ENCODE data around the gene ATCAY. TPM values are rescaled to one million over a fixed set of nuclear protein-coding genes. Genes with fewer than 3 reads are reported as not detected.

The ATCAY gene
- total and polyA plus RNA-seq, 3 donors from 2014 or later, result 0.32 to 4.8 (median 1.7) TPM

DNA sequence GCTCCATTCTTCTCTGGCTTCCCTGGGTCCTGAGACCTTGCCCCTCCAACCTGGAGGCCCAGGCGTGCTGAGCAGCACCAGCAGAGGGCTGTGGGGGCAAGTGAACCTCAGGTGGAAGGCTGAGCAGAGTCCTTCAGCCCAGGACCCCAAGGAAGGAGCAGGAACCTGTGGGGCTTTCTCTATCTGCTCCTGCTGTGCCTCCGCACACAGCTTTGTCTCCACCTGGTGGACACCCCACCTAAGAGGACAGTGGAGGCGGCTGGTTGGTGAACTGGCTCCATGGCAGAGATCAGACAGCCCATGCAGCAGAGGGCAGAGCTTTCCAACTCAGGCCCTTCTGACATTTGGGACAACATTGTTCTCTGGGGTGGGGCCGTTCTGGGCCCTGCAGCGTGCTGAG is 31.4 kb upstream of the ATCAY start:
- 61 to 79% methylated on average over 3 to 5 of the region's 5 CpGs for WGBS, 2 donors
- Histone ChIP-seq H3K36me3 (ENCODE audit: low read depth, missing control alignments) (no peaks in the 10 kb centered on the region), H3K4me3 (no peak overlapping the region), H3K9me3 (no peaks in the 10 kb centered on the region), H3K27me3 (no peaks in the 10 kb centered on the region), H3K4me1 (no peaks in the 10 kb centered on the region), H3K27ac (no peak overlapping the region)
- TF ChIP-seq, protein P1, sequence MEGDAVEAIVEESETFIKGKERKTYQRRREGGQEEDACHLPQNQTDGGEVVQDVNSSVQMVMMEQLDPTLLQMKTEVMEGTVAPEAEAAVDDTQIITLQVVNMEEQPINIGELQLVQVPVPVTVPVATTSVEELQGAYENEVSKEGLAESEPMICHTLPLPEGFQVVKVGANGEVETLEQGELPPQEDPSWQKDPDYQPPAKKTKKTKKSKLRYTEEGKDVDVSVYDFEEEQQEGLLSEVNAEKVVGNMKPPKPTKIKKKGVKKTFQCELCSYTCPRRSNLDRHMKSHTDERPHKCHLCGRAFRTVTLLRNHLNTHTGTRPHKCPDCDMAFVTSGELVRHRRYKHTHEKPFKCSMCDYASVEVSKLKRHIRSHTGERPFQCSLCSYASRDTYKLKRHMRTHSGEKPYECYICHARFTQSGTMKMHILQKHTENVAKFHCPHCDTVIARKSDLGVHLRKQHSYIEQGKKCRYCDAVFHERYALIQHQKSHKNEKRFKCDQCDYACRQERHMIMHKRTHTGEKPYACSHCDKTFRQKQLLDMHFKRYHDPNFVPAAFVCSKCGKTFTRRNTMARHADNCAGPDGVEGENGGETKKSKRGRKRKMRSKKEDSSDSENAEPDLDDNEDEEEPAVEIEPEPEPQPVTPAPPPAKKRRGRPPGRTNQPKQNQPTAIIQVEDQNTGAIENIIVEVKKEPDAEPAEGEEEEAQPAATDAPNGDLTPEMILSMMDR (IDR thresholded peaks at IDR 0.05), result no peak
- no peak for TF ChIP-seq POLR2A (IDR thresholded peaks at IDR 0.05)
- DNase-seq, result no peak
- intact Hi-C loops (cut with DNase I; ENCODE audit: low total_unique reads), result no loop called here

DNA sequence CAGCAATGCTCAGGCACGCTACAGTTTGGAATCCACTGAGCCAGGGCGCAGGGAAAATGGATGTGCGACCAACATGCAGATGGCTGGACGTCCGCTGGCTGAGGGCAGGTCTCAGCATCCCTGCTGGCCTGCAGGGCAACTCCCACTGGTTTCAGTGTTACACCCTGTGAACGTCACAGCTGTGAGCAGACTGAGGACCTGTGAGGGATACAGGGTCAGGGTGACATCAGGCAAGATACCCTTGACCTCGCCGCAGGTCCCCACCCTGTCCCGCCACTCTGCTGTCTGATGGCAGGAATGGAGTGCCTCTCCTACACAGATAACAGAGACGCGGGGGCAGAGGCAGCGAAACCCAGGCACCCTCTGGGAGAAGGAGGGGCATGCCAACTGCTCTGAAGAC is 30.7 kb upstream of the ATCAY start:
- H3K4me3 ChIP-seq, result no peak overlapping the region
- intact Hi-C loops (cut with DNase I; ENCODE audit: low total_unique reads), result no loop called here
- no peaks in the 10 kb centered on the region for H3K36me3 ChIP-seq (ENCODE audit: low read depth, missing control alignments)
- DNase-seq, result no peak
- 51 to 70% methylated on average over 7 to 12 of the region's 12 CpGs for WGBS, 2 donors
- H3K9me3 ChIP-seq, result no peaks in the 10 kb centered on the region
- no peaks in the 10 kb centered on the region for H3K27me3 ChIP-seq
- no peaks in the 10 kb centered on the region for H3K4me1 ChIP-seq
- no peak for TF ChIP-seq POLR2A (IDR thresholded peaks at IDR 0.05)
- TF ChIP-seq, protein P1 (IDR thresholded peaks at IDR 0.05), result no peak
- no peak overlapping the region for H3K27ac ChIP-seq

DNA sequence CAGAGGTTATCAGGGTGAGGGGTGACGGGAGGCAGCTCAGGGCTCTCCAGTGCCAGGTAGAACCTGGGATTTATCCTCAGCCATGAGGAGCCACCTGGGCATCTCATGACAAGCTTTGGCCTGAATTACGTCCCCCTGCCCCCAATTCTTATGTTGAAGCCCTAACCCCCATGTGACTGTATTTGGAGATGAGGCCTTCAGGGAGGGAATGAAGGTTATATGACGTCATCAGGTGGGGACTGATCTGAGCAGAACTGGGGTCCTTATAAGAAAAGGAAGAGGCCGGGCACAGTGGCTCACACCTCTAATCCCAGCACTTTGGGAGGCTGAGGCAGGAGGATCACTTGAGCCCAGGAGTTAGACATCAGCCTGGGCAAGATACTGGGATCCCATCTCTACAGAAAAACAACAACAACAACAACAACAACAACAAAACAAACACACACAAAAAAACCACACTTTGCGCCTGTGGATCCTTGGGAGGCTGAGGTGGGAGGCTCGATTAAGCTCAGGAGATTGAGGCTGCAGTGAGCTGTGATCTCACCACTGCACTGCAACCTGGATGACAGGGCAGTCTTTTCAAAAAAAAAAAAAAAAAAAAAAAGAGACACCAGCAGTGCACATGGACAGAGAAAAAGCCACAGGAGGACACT is 30.0 kb upstream of the ATCAY start:
- Histone ChIP-seq H3K4me1 (no peaks in the 10 kb centered on the region), H3K36me3 (ENCODE audit: low read depth, missing control alignments) (no peaks in the 10 kb centered on the region), H3K9me3 (no peaks in the 10 kb centered on the region), H3K27me3 (no peaks in the 10 kb centered on the region), H3K4me3 (no peak overlapping the region), H3K27ac (no peak overlapping the region)
- no peak for DNase-seq
- TF ChIP-seq, protein P1 (IDR thresholded peaks at IDR 0.05), result no peak
- TF ChIP-seq POLR2A (IDR thresholded peaks at IDR 0.05), result no peak
- WGBS, 2 donors, result 80 to 90% methylated on average over 5 to 6 of the region's 6 CpGs
- intact Hi-C loops (cut with DNase I; ENCODE audit: low total_unique reads), result no loop called here

DNA sequence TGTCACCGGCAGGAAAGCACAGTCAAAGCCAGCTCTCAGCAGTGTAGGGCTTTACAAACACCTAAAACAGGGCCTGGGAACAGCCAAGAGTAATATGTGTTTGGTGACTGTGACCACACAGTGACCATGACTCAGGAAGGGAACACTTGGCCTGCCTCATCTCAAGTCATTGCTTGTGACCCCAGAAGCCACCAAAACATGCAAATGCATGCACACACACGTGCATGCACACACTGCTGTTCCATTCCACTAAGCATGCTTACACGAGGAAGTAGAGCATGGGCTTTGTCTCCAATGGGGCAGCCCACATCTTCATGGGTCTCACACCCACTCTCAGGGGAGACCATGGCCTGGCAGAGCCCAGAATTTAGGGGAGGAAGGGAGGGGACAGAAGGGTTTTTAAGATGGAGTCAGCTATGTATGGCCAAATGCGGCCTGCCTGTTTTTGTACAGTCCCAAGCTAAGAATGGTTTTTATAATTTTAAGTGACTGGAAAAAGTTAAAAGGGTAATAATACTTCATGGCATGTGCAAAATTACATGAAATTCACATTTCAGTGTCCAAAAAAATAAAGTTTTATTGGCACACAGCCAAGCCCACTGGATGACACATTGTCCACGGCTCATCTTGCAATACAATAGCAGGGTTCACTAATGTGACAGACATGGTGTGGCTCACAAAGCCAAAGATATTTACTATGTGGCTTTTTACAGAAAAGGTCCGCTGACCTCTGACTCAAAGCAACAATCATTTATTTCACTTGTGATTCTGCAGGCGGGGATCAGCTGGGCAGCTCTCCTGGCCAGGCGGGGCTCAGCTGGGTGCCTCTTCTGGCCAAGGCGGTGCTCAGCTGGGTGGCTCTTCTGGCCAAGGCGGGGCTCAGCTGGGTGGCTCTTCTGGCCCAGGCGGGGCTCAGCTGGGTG is 29.0 kb upstream of the ATCAY start:
- Histone ChIP-seq H3K27me3 (no peaks in the 10 kb centered on the region), H3K4me1 (no peaks in the 10 kb centered on the region), H3K4me3 (no peak overlapping the region), H3K9me3 (no peaks in the 10 kb centered on the region), H3K27ac (no peak overlapping the region), H3K36me3 (ENCODE audit: low read depth, missing control alignments) (no peaks in the 10 kb centered on the region)
- WGBS, 2 donors, result 96 to 97% methylated on average over 9 to 11 of the region's 11 CpGs
- DNase-seq, result no peak
- intact Hi-C loops (cut with DNase I; ENCODE audit: low total_unique reads), result no loop called here
- no peak for TF ChIP-seq POLR2A (IDR thresholded peaks at IDR 0.05)
- TF ChIP-seq, protein P1 (IDR thresholded peaks at IDR 0.05), result no peak

Data from testis (tissue), 3 donors.